Mesenchymal stem cell (in vitro differentiated cells and primary cell): ENCODE measurements around the gene LDB3.
A peak's percentile ranks its signal among the peaks of the same experiment; 100 is the strongest.

Source experiments
- DNase-seq: peaks from one replicate; pipeline ENCODE4 v3.0.0-alpha.2; 2013
- H2AFZ ChIP-seq: one replicate; pipeline ENCODE4 v1.6.1; 2013; ENCODE audit warnings: low read depth, mild to moderate bottlenecking, control low read depth, inconsistent platforms, low read length, moderate library complexity
- H2AK5ac ChIP-seq: 2 replicates; pipeline ENCODE4 v1.6.1; 2013; ENCODE audit warnings: low read length, moderate library complexity, mild to moderate bottlenecking, inconsistent platforms; ENCODE audit not compliant: severe bottlenecking
- H2BK120ac ChIP-seq: one replicate; pipeline ENCODE4 v1.6.1; 2013; ENCODE audit warnings: low read depth, mild to moderate bottlenecking, inconsistent platforms, low read length, moderate library complexity
- H2BK12ac ChIP-seq, 2 experiments: one replicate each; pipeline ENCODE4 v1.6.1; 2013; ENCODE audit warnings: inconsistent platforms in 2 of 2, low read length in 2 of 2, mild to moderate bottlenecking in 2 of 2, moderate library complexity in 2 of 2, control low read depth in 1 of 2
- H2BK15ac ChIP-seq: one replicate; pipeline ENCODE4 v1.6.1; 2013; ENCODE audit warnings: mild to moderate bottlenecking, low read depth, inconsistent platforms; ENCODE audit not compliant: poor library complexity, severe bottlenecking
- H2BK5ac ChIP-seq: 2 replicates; pipeline ENCODE4 v1.6.1; 2013; ENCODE audit warnings: low read depth, mild to moderate bottlenecking, low read length, control low read depth, inconsistent platforms; ENCODE audit not compliant: poor library complexity, severe bottlenecking
- H3K14ac ChIP-seq, 2 experiments: one replicate each; pipeline ENCODE4 v1.6.1; 2013; ENCODE audit warnings: inconsistent platforms in 2 of 2, low read length in 2 of 2, control low read depth in 1 of 2, mild to moderate bottlenecking in 1 of 2, moderate library complexity in 1 of 2
- H3K18ac ChIP-seq, 2 experiments: one replicate each; pipeline ENCODE4 v1.6.1; 2013; ENCODE audit warnings: inconsistent platforms in 2 of 2, low read length in 2 of 2, control low read depth in 1 of 2, low read depth in 1 of 2, mild to moderate bottlenecking in 1 of 2
- H3K23ac ChIP-seq, 2 experiments: one replicate each; pipeline ENCODE4 v1.6.1; 2013; ENCODE audit warnings: inconsistent platforms in 2 of 2, low read length in 2 of 2, mild to moderate bottlenecking in 2 of 2, moderate library complexity in 2 of 2, control low read depth in 1 of 2
- H3K27ac ChIP-seq: 2 replicates; pipeline ENCODE4 v1.5.1; 2013; ENCODE audit warnings: mild to moderate bottlenecking, moderate library complexity, low read length, control low read depth, inconsistent platforms; ENCODE audit not compliant: poor library complexity, severe bottlenecking
- H3K27me3 ChIP-seq, 2 experiments: 2 replicates each; pipeline versions ENCODE4 v1.6.1 to v1.7.0; 2013; ENCODE audit warnings: low read length in 2 of 2, mild to moderate bottlenecking in 2 of 2, moderate library complexity in 2 of 2, control low read depth in 1 of 2, inconsistent platforms in 1 of 2; ENCODE audit not compliant: control insufficient read depth in 1 of 2, insufficient read depth in 1 of 2
- H3K36me3 ChIP-seq, 2 experiments: 2 replicates each; pipeline versions ENCODE4 v1.6.1 to v1.7.0; 2013; ENCODE audit warnings: low read length in 2 of 2, control low read depth in 1 of 2, inconsistent platforms in 1 of 2, low read depth in 1 of 2, mild to moderate bottlenecking in 1 of 2; ENCODE audit not compliant: insufficient read depth in 2 of 2, control insufficient read depth in 1 of 2
- H3K4ac ChIP-seq, 2 experiments: one replicate each; pipeline ENCODE4 v1.6.1; 2013; ENCODE audit warnings: inconsistent platforms in 2 of 2, low read length in 2 of 2, mild to moderate bottlenecking in 2 of 2, moderate library complexity in 2 of 2, control low read depth in 1 of 2, low read depth in 1 of 2
- H3K4me1 ChIP-seq: 2 replicates; pipeline ENCODE4 v1.6.1; 2013; ENCODE audit warnings: low read depth, low read length, control low read depth; ENCODE audit not compliant: control insufficient read depth, insufficient read depth
- H3K4me2 ChIP-seq: 2 replicates; pipeline ENCODE4 v1.6.1; 2013; ENCODE audit warnings: low read length, mild to moderate bottlenecking, inconsistent platforms; ENCODE audit not compliant: poor library complexity, severe bottlenecking
- H3K4me3 ChIP-seq, 2 experiments: 2 replicates each; pipeline versions ENCODE4 v1.5.1 to v1.7.0; 2013; ENCODE audit warnings: low read length in 2 of 2, mild to moderate bottlenecking in 2 of 2, control low read depth in 1 of 2, low read depth in 1 of 2; ENCODE audit not compliant: insufficient read depth in 1 of 2
- H3K79me1 ChIP-seq: replicated peaks from 2 replicates; pipeline ENCODE4 v1.6.1; 2013; ENCODE audit warnings: mild to moderate bottlenecking, control low read depth, low read length, inconsistent platforms; ENCODE audit not compliant: poor library complexity, severe bottlenecking
- H3K9ac ChIP-seq: 2 replicates; pipeline ENCODE4 v1.7.0; 2013; ENCODE audit warnings: mild to moderate bottlenecking, low read length, moderate library complexity
- H3K9me3 ChIP-seq: 2 replicates; pipeline ENCODE4 v1.7.0; 2013; ENCODE audit warnings: mild to moderate bottlenecking, low read length; ENCODE audit not compliant: control insufficient read depth
- H4K8ac ChIP-seq: one replicate; pipeline ENCODE4 v1.6.1; 2013; ENCODE audit warnings: inconsistent platforms, mild to moderate bottlenecking, low read length, moderate library complexity
- H4K91ac ChIP-seq: one replicate; pipeline ENCODE4 v1.6.1; 2013; ENCODE audit warnings: mild to moderate bottlenecking, low read length, inconsistent platforms
- WGBS: methylation state at CpG from one replicate; pipeline ENCODE4 v1.1.7; 2013; ENCODE audit warnings: mixed read lengths; 5-methylcytosine and 5-hydroxymethylcytosine counted together

Gene LDB3

GRCh38 chr10:86768412-86769062 lies 100.2 kb downstream of the LDB3 start:
- Histone ChIP-seq H3K14ac (no peak overlapping the region), H2BK15ac (no peak overlapping the region), H3K9ac (no peak overlapping the region), H2BK12ac (no peak overlapping the region), H3K4ac (no peak overlapping the region), H3K4me1 (peaks cover 2% of the 10 kb centered on the region), H2AFZ (no peak overlapping the region), H3K9me3 (no peaks in the 10 kb centered on the region), H2BK5ac (no peak overlapping the region), H4K8ac (no peak overlapping the region), H3K23ac (no peak overlapping the region), H3K4me2 (no peak overlapping the region), H2BK120ac (no peak overlapping the region), H3K79me1 (peaks cover 12% of the 10 kb centered on the region), H4K91ac (no peak overlapping the region), H3K36me3 (no peaks in the 10 kb centered on the region), H3K27me3 (no peaks in the 10 kb centered on the region), H3K27ac (no peak overlapping the region), H3K4me3 (no peak overlapping the region), H2AK5ac (no peak overlapping the region), H3K18ac (no peak overlapping the region)
- WGBS, result 75% methylated on average over 1 of the region's 1 CpG
- DNase-seq, result no peak

GRCh38 chr10:86769991-86770390 lies 101.7 kb downstream of the LDB3 start:
- Histone ChIP-seq H3K4me2 (no peak overlapping the region), H2BK15ac (no peak overlapping the region), H3K79me1 (peaks cover 12% of the 10 kb centered on the region), H2BK5ac (no peak overlapping the region), H3K9ac (no peak overlapping the region), H3K4me3 (no peak overlapping the region), H4K91ac (no peak overlapping the region), H3K27ac (no peak overlapping the region), H2BK120ac (no peak overlapping the region), H3K4ac (no peak overlapping the region), H3K36me3 (no peaks in the 10 kb centered on the region), H2AK5ac (no peak overlapping the region), H3K23ac (no peak overlapping the region), H2BK12ac (no peak overlapping the region), H2AFZ (no peak overlapping the region), H4K8ac (no peak overlapping the region), H3K4me1 (peaks cover 2% of the 10 kb centered on the region), H3K9me3 (no peaks in the 10 kb centered on the region), H3K27me3 (no peaks in the 10 kb centered on the region), H3K18ac (peak overlapping the region in 1 of 2 experiments; percentile 15), H3K14ac (no peak overlapping the region)
- 93% methylated on average over 10 of the region's 10 CpGs for WGBS
- DNase-seq, result no peak

- Histone ChIP-seq H3K27ac (no peak overlapping the region), H2AK5ac (no peak overlapping the region), H3K36me3 (no peaks in the 10 kb centered on the region), H4K8ac (no peak overlapping the region), H3K9me3 (no peaks in the 10 kb centered on the region), H3K4me3 (no peak overlapping the region), H2BK5ac (no peak overlapping the region), H3K4me2 (no peak overlapping the region), H3K23ac (no peak overlapping the region), H2BK12ac (no peak overlapping the region), H3K4ac (no peak overlapping the region), H3K79me1 (peaks cover 12% of the 10 kb centered on the region), H2BK15ac (no peak overlapping the region), H2BK120ac (no peak overlapping the region), H4K91ac (no peak overlapping the region), H3K18ac (no peak overlapping the region), H3K27me3 (no peaks in the 10 kb centered on the region), H2AFZ (no peak overlapping the region), H3K14ac (no peak overlapping the region), H3K4me1 (peaks cover 2% of the 10 kb centered on the region), H3K9ac (no peak overlapping the region)
- WGBS, result 100% methylated on average over 1 of the region's 2 CpGs
- DNase-seq, result no peak
These were observed 102.2 kb downstream of the LDB3 start for GRCh38 chr10:86770412-86770960.

- Histone ChIP-seq H3K9ac (no peak overlapping the region), H2BK120ac (no peak overlapping the region)
- 100% methylated on average over 2 of the region's 6 CpGs for WGBS
These were observed 105.2 kb downstream of the LDB3 start for GRCh38 chr10:86773498-86773897.

More at GRCh38 chr10:86773498-86773897, 105.2 kb downstream of the LDB3 start:
- no peak overlapping the region for H2BK5ac ChIP-seq
- H3K9me3 ChIP-seq, result no peaks in the 10 kb centered on the region
- H2AK5ac ChIP-seq, result no peak overlapping the region
- no peak overlapping the region for H2BK15ac ChIP-seq
- H3K27me3 ChIP-seq, result no peaks in the 10 kb centered on the region
- no peak for DNase-seq
- no peak overlapping the region for H3K18ac ChIP-seq
- H3K4me3 ChIP-seq, result no peak overlapping the region
- no peaks in the 10 kb centered on the region for H3K4me1 ChIP-seq
- no peak overlapping the region for H3K23ac ChIP-seq
- peaks cover 15% of the 10 kb centered on the region for H3K79me1 ChIP-seq
- H2BK12ac ChIP-seq, result no peak overlapping the region
- H4K8ac ChIP-seq, result no peak overlapping the region
- H3K27ac ChIP-seq, result no peak overlapping the region
- no peak overlapping the region for H3K14ac ChIP-seq
- no peak overlapping the region for H4K91ac ChIP-seq
- no peak overlapping the region for H2AFZ ChIP-seq
- no peak overlapping the region for H3K4ac ChIP-seq
- H3K4me2 ChIP-seq, result no peak overlapping the region
- H3K36me3 ChIP-seq, result no peaks in the 10 kb centered on the region
